Mucosa of rectum (tissue), 2 donors: ENCODE measurements around the gene SUCLG2.
"Not testable (repeated sequence)": the region's sequence is repeated elsewhere in the genome, so short reads cannot be mapped to it uniquely, and the experiment has no call there.

Experiments
- H3K27ac ChIP-seq, 2 donors: one replicate each; pipeline ENCODE4 v1.7.0; 2013; ENCODE audit warnings: inconsistent platforms in 2 of 2, low read depth in 2 of 2, low read length in 2 of 2
- H3K27me3 ChIP-seq, 2 donors: one replicate each; pipeline ENCODE4 v1.7.0; 2013; ENCODE audit warnings: low read length in 2 of 2; ENCODE audit not compliant: control insufficient read depth in 2 of 2, insufficient read depth in 2 of 2
- H3K36me3 ChIP-seq, 2 donors: one replicate each; pipeline ENCODE4 v1.7.0; 2013; ENCODE audit warnings: low read length in 2 of 2; ENCODE audit not compliant: control insufficient read depth in 2 of 2, insufficient read depth in 2 of 2
- H3K4me1 ChIP-seq, 2 donors: one replicate each; pipeline ENCODE4 v1.7.0; 2013; ENCODE audit warnings: low read length in 2 of 2, mild to moderate bottlenecking in 1 of 2; ENCODE audit not compliant: control insufficient read depth in 2 of 2, insufficient read depth in 2 of 2
- H3K4me3 ChIP-seq, 2 donors: one replicate each; pipeline ENCODE4 v1.7.0; 2013; ENCODE audit warnings: low read length in 2 of 2
- H3K9ac ChIP-seq, 2 donors: one replicate each; pipeline ENCODE4 v1.7.0; 2013; ENCODE audit warnings: low read length in 2 of 2, low read depth in 1 of 2, mild to moderate bottlenecking in 1 of 2
- H3K9me3 ChIP-seq, 2 donors: one replicate each; pipeline ENCODE4 v1.7.0; 2013; ENCODE audit warnings: low read length in 2 of 2; ENCODE audit not compliant: control insufficient read depth in 2 of 2
- donor health status: healthy.
- donor health status: Normal muscosa, but diverticular disease.

Gene SUCLG2

DNA sequence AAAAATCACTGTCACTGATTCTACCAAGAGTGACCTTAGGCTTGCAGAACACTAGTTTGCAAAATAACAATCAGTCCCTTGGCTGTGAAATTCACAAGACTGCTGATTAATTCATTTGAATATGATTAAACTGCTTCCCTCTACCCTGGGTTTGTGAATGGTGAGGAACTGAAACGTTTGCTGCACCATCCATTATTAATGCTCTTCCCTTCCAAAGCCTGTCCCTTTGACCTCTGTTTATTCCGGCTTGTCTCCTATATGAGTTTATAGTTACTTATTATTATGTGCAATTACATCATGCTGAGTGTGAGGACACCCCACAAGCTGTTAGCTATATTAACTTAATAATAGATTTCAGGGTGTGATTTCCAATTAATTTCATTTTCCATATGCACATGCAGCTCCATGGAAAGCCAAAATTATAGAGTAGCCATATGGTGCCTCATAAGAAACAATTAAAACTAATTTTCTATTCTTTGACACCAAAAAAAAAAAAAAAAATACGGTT, 96.5 kb downstream of the SUCLG2 start:
- no peak overlapping the region for H3K27ac ChIP-seq
- no peak overlapping the region for H3K4me3 ChIP-seq

DNA sequence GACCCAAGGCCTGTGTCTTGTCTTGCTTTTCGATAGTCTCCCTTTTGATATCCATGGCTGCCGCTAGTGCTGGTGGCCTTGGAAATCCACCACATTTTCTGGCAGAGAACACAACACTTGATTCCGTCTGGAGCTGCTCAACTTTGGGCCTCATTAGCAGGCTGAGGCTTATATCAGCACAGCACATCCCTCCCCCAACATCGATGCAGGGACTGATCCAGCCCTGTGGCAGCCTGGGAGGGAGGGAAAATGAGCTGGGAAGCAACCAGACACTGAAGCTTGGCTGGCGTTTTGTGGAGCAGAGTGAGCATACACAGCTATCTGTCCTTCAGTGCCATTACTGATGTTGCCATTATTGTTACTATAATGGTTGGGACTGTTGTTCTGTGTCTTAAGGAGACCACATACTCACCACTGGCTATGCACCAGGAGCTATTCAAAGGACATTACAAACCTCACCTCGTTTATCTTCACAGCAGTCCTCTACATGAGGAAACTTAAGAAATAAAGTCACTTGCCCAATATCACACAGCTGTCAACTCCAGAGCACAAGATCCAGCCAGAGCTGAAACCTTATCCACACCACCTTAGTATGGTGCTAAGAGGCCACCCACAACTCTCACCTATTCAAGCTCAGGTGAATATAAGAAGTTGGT, 102.9 kb downstream of the SUCLG2 start:
- peaks cover 7 to 12% of the 10 kb centered on the region in 2 donors for H3K36me3 ChIP-seq
- no peak overlapping the region for H3K27ac ChIP-seq
- H3K9me3 ChIP-seq, result no peaks in the 10 kb centered on the region
- no peaks in the 10 kb centered on the region for H3K27me3 ChIP-seq
- no peaks in the 10 kb centered on the region for H3K4me1 ChIP-seq
- no peak overlapping the region for H3K9ac ChIP-seq
- no peak overlapping the region for H3K4me3 ChIP-seq

More for the DNA sequence above, 96.5 kb downstream of the SUCLG2 start:
- no peak overlapping the region for H3K9ac ChIP-seq
- no peaks in the 10 kb centered on the region for H3K4me1 ChIP-seq
- peaks cover 5 to 12% of the 10 kb centered on the region in 2 donors for H3K36me3 ChIP-seq
- no peaks in the 10 kb centered on the region for H3K9me3 ChIP-seq
- H3K27me3 ChIP-seq, result no peaks in the 10 kb centered on the region

GRCh38 chr3:67550541-67550940, 103.9 kb downstream of the SUCLG2 start:
- Histone ChIP-seq H3K9me3 (no peaks in the 10 kb centered on the region), H3K27ac (no peak overlapping the region), H3K27me3 (no peaks in the 10 kb centered on the region), H3K36me3 (peaks cover 7 to 12% of the 10 kb centered on the region in 2 donors), H3K4me3 (no peak overlapping the region), H3K9ac (no peak overlapping the region), H3K4me1 (no peaks in the 10 kb centered on the region)

GRCh38 chr3:67542502-67543250, 111.7 kb downstream of the SUCLG2 start:
- H3K4me1 ChIP-seq, H3K9ac ChIP-seq, H3K36me3 ChIP-seq, H3K27me3 ChIP-seq, H3K4me3 ChIP-seq, H3K9me3 ChIP-seq, H3K27ac ChIP-seq: not testable (repeated sequence)

GRCh38 chr3:67540198-67540894, 114.1 kb downstream of the SUCLG2 start:
- no peak overlapping the region for H3K27ac ChIP-seq
- H3K4me3 ChIP-seq, result no peak overlapping the region
- H3K9me3 ChIP-seq, result no peaks in the 10 kb centered on the region
- H3K4me1 ChIP-seq, result no peaks in the 10 kb centered on the region
- no peaks in the 10 kb centered on the region for H3K36me3 ChIP-seq
- no peak overlapping the region for H3K9ac ChIP-seq
- H3K27me3 ChIP-seq, result no peaks in the 10 kb centered on the region

GRCh38 chr3:67537203-67537602, 117.2 kb downstream of the SUCLG2 start:
- not testable (repeated sequence) for H3K4me1 ChIP-seq, H3K36me3 ChIP-seq, H3K27me3 ChIP-seq, H3K9ac ChIP-seq, H3K4me3 ChIP-seq, H3K27ac ChIP-seq, H3K9me3 ChIP-seq

DNA sequence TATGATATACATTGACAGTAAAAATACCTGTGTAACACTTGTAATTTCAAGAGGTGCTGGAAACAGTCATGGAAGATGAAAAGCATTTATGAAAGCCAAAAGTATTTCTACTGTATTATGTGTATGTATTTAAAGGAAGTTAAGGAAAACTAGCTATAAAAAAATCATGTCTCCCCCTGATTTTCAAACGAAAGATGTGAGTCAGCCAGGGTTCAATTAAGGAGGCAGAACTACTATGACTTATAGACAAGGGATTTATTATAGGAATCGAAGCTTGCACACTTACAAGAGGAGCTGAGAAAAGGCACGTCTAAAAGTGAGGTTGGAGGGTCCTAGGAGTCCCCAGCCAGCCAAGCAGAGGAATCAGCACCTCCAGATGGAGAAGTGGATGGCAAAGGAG, 119.4 kb downstream of the SUCLG2 start:
- Histone ChIP-seq H3K4me1 (no peaks in the 10 kb centered on the region), H3K9ac (no peak overlapping the region), H3K36me3 (no peaks in the 10 kb centered on the region), H3K27me3 (no peaks in the 10 kb centered on the region), H3K9me3 (no peaks in the 10 kb centered on the region), H3K4me3 (no peak overlapping the region), H3K27ac (no peak overlapping the region)

- no peak overlapping the region for H3K27ac ChIP-seq
- H3K9ac ChIP-seq, result no peak overlapping the region
- H3K4me3 ChIP-seq, result no peak overlapping the region
- H3K36me3 ChIP-seq, result no peaks in the 10 kb centered on the region
- no peaks in the 10 kb centered on the region for H3K9me3 ChIP-seq
- H3K27me3 ChIP-seq, result no peaks in the 10 kb centered on the region
- no peaks in the 10 kb centered on the region for H3K4me1 ChIP-seq
Observed at GRCh38 chr3:67534594-67534993, 119.8 kb downstream of the SUCLG2 start.

DNA sequence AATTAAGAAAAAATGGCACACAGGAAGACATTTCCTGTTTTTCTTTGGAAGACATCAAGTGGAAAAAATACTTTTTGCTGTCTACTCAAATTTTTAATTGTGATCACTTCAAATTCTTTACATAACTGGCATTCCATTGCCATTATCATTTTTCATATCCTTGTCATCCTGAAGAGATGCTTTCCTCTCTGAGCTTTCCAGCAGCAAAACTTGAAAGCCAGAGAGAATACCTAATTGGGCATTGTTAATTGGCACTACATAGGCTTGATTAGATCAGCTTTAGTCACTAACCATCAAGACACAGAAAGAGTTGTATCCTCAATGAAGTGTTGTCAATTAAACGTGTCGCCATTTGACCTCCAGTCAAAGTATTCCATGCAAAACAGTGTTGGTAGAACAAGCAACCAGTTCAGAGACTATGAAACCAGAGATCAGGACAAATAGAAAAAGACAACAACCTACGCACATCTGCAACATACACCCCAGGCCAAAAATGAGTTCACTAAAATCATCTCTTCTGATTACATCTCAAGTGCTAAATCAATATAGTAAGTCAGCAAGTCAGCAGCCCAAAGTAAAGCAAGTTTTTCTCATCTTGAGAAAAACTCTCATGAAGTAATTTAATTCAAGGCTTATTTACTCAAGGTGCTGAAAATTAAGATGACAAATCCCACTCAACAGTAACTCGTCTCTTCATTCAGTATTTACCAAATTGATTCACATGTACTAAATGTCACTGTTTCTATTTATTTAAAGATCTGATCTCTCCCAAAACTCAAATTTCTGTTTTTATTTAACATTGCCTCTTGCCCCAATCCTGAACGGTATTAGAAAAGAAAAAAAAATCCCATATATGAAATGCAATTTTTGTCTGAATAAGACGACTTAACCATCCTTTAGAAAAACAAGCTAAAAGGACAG, 123.0 kb downstream of the SUCLG2 start:
- Histone ChIP-seq H3K36me3 (peaks cover 9 to 15% of the 10 kb centered on the region in 2 donors), H3K27me3 (no peaks in the 10 kb centered on the region), H3K4me3 (no peak overlapping the region), H3K9ac (no peak overlapping the region), H3K27ac (no peak overlapping the region), H3K9me3 (no peaks in the 10 kb centered on the region), H3K4me1 (no peaks in the 10 kb centered on the region)
